Fibroblast of skin of abdomen (primary cell): Measurements from ENCODE around the gene ITGA1.

Experiments used
- DNase-seq: peaks from one replicate; pipeline ENCODE4 v3.0.0-alpha.2; 2013

The ITGA1 gene

DNA sequence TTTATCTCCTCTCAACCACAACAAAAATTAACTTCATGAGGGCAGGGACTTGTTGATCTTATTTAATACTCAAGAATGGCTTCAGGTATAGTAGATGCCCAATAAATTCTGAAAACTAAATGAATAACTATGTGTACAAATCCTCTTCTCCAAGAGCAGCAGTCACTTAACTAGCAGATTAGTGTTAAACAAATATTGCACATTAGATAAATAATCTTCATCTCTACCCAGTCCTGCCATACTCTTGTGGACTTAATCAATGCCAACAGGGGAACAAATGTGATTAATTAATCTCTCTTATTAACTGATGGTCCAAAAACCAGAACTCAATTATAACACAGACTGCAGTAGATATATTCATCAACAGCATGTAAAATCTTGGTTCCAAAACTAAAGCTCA is 15.0 kb upstream of the ITGA1 start:
- DNase-seq = no peak

DNA sequence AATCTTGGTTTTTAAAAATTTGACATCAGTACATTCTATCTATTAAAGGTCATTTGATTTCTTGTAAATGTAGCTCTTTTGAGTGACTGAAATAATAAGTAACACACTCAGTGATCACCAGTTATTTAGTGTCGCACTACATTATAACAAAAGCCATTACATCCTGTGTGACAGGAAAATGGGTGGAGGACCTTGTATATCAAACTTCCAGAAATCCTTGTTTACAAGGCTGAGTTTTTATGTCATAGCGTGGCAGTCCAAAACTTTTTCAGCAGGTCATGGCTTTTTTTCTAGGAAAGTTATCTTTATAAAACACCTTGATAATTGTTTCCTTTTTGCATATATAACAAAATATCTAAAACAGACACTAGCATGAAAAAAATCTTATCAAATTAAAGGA is 14.4 kb upstream of the ITGA1 start:
- no peak for DNase-seq

DNA sequence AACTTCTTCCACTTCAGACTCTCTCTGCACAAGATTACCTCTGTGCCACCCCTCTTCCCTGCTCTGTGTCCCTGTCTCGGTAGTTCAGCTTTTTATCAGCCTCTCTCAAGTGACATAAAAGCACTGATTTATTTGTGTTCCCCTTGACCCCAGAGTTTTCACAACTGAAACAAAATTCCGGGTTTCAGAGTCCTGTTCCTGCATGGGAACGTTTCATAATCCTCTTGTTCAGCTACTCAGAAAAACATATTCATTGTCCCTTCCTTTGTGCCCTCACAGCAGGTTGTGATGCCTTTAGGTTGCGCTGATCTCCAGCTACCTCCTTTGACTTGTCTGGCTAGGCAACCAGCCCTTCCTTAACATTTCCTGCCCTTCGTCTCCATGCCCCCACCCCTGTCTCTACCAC is 13.7 kb upstream of the ITGA1 start:
- no peak for DNase-seq

DNA sequence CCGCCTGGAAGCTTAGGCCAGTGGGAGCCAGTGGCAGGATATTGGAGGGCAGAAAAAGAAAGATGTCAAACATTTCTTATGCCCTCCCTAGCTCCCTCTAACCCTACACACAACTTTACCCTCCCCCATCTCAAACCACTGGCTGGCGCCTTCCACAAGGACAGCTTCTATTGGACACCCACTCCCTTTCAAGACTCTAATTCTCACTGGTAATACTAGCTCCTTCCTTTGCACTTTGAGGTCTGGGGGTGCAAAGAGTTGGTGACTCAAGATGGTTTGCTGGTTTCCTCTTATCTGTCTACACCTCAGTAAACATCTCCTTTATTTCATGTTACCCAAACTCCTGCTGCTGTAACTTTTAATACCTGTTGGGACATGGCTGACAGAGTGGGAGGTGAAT is 11.6 kb upstream of the ITGA1 start:
- DNase-seq = no peak

DNA sequence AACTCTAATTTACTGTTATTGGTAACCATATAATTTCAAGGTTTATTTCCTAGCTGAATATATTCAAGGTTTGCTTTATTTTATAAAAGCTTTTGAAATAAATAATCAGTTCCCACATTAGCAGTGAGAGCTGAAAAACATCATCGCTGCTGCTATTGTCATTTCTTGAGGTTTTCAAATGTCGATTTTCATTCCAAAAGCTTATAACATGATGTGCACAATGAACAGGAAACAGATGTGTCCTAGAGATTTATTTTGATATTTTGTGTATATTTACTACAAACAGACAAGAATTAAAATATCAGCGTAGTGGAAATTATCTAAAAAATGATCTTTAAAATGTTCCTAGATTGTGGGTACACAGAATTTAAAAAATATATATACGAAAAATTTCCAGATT is 10.5 kb upstream of the ITGA1 start:
- DNase-seq = no peak

DNA sequence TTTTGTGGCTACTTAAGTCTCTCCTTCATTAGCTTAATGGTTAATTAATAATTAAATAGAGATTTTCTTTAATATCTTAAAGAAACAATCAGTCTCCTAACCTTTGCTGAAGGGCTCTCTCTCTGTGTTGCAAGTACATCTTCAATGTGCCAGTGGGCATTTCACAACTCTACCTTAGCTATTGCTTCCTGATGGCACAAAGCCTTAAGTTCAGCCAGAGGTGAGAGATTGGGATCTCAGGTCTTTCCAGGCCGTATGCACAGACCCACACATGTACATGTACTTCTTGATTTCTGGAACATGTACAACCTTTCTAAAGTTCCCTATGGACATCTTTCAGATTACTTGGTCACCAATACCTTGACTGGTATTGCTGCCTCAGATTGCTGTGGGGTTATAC is 8.9 kb upstream of the ITGA1 start:
- no peak for DNase-seq

DNA sequence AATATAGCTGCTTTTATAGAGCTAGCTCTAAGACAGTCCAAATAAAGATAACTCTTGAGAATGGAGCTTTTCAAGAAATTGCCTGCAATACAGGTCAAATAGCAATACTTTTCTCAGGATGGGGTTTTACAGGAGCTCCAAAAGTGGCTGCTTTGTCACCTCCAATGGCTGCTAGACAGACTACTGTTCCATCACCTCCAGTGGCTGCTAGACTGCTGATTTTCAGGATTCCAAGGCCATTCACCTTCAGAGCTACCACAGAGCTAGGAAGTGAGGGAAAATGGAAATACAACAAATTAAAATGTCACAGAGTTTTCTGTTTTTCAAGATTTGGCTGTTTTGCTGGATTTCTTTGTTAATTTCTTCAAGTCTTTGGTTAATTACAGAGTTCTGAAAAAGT is 8.5 kb upstream of the ITGA1 start:
- DNase-seq = no peak

DNA sequence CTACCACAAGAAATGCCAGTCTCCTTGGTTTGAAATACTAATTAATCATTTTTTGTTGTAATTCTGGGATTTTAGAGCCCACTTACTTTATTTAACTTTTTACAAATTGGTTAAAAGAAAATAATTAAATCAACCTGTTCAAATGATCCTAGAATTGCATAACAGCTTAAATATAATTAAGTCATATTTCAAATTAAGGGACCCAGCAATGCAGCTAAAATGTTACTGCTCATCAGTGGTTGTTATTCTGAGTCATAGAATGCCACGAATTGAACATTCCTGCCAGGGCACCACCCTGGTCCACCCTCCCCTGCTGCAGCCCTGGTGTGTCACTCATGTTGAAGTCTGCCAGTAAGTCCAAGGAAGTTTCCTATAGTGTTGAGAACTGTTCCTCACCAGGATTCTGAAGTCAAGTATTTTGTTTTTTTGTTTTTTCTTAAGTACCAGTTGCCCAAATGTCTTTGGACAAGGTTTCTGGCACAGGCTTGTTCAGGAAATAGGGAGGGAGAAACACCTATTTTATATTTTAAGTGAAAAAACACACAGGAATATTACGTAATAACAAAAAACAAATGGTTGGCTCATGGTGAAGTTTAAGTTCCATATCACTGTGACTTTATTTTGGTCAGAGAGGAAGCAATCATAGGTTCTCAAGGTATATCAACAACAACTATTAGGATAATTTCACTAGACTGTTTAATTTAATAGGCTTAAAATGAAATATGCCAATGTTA is 4.3 kb upstream of the ITGA1 start:
- DNase-seq = peak; percentile 47

DNA sequence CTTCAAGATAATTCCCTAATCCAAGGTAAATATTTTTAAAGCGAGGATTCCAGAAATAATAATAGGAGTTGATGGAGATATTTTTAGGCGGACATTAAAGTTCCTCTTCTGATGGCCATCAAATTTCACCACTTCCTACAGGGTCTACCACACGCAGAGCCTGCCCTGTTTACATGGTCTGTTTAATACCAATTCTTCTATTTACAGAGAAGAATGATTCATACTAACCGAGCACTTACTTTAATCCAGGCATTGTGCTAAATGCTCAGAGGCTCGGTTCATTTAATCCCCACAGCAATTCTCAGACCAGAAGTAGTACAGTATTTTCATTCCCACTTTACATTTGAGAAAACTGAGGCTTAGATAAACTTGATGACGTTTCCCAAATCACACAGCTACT is 3.0 kb upstream of the ITGA1 start:
- DNase-seq = no peak

DNA sequence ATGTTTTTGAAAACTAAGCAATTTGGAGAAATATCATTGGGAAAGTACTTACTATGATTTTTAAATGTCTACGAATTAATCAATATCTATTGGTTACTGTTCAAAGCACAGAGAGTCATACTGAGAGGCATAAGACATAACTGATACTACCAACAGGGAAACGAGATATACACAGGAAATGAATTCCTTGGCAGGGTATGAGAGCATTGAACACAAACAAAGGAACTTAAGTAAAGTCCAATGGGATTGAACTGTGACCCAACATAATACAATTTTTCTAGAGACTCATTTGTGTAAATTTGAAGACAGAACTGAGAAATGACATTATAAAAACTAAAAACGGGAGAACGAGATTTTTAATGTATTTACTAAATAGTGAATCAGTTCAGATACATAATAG is 1.3 kb upstream of the ITGA1 start:
- DNase-seq = no peak

DNA sequence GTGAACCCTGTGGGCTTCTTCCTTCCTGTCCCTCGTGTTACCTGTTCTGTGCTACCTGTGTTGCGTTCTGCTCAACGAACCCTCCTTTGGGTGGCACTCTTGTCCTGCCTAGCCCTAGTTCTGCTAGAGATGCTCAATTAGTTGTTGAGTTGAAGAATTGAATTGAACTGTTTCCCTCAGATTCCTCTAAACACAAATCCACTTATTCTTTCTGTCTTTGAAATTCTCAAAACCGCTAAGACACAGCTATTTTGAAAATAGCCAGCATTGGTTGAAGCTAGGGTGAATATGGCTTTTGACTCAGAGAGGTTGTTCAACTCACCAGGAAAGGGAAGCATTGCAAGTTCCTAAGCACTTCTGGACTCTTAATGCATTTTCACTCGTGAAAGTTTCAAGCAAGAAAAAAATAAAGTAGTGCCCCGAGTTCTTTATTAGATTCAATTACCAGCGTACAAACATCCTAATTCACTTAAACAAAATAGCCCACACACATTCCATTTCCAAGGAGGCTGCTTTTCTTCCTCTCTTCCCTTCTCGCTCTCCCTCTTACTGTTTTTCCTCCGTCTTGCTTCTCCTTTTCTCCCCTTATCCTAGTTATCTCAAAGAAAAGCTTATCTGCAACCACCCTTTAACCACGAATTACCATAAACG is 642 bp upstream of the ITGA1 start:
- no peak for DNase-seq

DNA sequence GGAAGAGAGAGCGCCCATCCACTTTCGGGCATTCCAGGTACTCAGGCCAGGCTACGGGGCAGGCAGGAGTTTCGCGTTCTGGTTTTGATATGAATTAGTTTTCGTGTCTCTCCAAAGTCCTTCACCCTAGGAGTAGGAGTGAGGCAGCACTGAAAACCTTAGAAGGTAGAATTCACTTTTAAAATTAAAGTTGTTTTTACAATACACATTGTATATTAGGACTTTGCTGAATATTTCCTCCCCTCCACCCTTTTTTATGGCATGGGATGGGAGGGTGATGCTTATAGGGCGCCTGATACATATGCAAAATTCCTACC is 747 bp downstream of the ITGA1 start:
- DNase-seq = no peak

DNA sequence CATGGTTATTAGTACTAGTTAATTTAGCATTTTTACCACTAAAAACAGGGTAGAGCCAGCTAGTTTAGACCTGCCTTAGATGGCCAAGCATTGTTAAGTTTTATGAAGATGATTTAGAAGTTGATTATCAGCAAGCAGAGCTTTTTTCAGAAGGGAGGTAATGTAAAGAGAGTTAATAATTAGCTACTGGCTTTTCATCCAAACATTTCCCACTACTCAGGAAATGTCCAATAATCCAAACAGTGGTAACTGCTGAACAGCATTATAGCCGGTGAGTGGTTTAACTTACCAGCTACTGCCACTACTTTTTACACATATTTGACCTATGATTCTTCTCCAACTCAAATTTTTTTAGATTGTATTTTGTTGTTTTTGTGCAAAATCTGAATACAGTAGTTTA is 1.7 kb downstream of the ITGA1 start:
- DNase-seq = no peak

DNA sequence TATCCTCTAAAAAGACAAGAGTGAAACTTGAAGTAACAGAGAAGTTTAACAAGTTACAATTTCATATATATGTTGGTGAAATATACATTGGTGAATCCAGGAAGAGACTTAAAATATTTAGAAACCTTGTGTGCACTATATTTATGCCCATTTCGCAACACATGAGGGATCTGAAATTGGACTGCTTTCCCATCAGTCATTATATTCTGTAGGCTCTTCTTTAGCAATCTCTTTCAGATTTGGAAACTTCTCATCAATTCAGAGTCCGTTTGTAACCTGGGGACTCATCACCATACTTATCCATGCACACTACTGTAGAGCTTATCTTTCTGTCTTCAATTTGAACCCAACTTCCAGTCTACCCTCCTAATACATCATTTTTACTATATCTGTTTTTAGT is 2.1 kb downstream of the ITGA1 start:
- no peak for DNase-seq

DNA sequence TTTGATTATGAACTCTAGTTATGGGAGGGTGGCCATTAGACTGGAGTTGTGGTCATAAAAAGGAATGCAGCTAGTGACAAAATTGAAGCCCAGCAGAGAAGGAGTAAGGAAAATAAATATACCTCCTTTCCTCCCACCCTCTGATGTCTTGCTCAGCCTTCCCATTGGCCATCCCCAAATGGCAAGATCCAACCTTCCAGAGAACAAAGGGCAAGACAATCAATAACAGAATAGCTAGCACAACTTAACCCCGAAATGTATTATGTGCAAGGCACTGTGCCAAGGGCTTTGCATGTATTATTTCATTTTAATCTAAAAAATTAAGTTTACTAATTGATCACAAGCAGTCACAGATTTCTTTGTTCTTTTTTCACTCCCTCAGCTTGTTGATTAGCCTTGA is 3.6 kb downstream of the ITGA1 start:
- DNase-seq = no peak

DNA sequence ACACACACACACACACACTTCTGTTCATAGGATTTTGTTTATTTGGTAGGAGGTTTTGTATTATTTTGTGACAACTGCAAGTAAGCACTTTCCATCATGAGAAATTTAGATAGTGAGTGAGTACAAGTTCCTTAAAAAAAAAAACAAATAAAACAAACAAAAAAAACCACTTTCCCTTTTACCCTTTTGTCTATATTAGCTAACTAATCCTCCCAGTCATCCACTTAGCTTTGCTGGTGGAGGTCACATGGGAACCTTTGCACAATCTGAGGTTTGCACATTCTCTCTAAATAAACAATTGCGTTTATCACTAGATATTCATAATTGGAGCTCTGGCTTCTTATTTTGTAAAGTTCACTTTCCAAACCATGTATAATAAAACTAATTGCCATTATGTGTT is 6.8 kb downstream of the ITGA1 start:
- DNase-seq = no peak

DNA sequence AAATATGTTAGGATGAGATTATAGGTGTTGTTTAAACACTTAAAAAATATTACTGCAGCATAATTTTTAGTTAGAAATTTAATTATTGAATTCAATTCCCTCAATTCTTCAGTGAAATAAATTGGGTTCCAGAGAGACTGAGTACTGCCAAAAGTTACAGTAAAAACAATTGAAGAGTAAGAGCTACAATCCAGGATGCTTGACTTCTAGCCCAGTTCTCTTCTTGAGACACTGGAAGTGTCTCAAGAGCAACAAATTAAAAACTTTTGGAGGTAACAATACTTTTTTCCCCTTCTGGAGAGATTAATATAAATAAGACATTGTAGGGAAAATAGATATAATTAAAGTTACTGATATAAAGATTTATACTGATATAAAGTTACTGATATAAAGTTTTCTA is 8.3 kb downstream of the ITGA1 start:
- DNase-seq = no peak

DNA sequence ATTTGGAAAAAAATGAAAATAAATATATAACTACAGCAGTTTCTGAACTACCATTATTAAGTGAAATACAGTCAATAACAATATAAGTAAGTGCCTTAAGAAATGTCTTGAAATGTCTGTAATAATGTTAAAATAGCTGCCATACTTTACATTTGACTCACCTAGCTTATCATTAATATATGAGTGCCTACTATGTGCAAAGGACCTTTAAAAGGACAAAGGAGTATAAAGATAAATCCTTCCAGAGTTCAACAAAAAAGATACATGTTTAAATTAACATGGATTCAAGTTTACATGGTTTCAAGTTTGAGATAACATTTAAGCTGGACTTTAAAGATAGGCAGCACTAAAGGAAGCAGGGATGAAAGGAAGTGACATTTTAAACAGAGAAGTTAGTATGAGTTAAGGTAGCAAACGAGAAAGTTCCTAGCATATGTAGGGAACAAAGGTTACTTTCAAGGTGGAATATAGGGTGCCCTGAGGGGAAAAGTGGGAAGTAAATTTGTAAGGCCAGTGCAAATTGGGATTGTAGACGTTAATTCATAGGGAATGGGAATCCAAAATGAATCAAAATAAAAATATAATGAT is 8.9 kb downstream of the ITGA1 start:
- no peak for DNase-seq

DNA sequence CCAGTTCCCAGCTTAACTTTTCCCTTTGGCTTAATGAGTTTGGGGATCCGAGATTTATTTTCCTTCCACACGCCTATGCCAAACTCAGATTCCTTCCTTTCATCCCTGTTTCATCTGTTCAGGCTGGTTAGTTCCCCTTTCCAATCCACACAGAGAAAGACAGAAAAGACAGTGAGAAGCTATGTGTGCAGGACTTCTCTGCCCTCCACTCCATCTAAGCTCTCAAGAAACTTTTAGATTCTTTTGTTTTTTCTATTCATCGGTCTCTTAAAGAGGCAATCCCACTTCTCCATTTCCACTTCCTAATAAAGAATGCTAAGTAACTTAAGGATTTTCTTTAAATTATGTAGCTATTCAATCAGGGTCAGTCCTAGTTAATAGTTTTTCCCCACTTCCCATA is 11.2 kb downstream of the ITGA1 start:
- no peak for DNase-seq

DNA sequence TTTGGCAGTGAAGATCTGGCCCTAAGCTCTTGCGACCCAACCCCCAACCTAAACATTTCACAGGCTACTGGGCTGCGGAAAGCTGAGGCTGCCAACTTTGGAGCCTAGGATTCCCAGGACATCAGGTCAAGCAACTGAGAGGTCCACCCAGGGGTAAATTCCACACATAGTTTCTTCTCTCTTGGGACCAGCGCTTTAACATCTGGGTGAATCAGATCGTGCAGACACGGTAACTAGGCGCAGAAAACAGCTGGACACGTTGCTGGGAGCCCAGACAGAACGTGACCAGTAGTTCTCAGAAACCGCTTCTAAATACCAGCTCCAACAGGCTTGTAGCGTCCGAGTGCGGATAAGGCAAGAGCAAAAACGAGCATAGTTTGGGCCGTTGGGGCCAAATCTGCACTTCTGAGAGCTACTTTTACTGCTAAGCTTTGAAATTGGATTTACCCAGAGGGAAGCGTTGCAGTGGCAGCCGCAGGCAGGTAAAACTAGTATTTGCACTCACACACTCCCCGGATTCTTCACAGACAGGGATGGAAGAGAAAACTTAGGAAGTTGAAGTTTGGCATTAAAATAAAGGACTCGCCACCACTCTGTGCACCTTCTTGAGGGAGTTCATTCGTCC is 11.8 kb downstream of the ITGA1 start:
- peak; percentile 82 for DNase-seq

DNA sequence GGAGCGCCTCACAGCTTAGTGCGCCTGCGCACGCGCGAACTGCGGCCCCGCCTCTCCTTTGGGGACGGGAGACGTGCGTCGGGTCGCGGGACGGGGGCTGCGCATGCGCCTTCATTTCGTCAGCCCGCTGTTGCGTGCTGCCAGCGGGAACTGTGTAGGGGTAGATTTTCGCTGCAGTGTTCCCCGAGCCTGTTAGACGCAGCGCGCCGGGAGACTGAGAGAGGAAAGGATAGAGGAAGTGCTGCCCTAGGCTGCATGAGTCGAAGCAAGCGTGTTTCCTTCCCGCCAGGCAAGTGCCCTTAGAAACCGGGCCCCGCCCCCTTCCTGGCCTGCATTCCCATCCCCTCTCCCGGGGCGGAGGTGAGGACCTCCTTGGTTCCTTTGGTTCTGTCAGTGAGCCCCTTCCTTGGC is 12.3 kb downstream of the ITGA1 start:
- DNase-seq = peak; percentile 93

DNA sequence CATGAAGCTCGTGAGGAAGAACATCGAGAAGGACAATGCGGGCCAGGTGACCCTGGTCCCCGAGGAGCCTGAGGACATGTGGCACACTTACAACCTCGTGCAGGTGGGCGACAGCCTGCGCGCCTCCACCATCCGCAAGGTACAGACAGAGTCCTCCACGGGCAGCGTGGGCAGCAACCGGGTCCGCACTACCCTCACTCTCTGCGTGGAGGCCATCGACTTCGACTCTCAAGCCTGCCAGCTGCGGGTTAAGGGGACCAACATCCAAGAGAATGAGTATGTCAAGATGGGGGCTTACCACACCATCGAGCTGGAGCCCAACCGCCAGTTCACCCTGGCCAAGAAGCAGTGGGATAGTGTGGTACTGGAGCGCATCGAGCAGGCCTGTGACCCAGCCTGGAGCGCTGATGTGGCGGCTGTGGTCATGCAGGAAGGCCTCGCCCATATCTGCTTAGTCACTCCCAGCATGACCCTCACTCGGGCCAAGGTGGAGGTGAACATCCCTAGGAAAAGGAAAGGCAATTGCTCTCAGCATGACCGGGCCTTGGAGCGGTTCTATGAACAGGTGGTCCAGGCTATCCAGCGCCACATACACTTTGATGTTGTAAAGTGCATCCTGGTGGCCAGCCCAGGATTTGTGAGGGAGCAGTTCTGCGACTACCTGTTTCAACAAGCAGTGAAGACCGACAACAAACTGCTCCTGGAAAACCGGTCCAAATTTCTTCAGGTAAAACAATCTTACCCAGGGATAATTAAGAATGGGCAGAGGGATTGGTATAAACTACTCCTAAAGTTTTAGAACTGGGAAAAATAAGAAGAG is 12.9 kb downstream of the ITGA1 start:
- peak; percentile 65 for DNase-seq

DNA sequence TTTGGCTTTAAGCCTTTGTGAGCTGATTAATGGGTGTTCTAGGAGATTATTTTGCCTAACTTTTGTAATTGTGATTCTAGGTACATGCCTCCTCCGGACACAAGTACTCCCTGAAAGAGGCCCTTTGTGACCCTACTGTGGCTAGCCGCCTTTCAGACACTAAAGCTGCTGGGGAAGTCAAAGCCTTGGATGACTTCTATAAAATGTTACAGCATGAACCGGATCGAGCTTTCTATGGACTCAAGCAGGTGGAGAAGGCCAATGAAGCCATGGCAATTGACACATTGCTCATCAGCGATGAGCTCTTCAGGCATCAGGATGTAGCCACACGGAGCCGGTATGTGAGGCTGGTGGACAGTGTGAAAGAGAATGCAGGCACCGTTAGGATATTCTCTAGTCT is 13.6 kb downstream of the ITGA1 start:
- peak; percentile 25 for DNase-seq
